Sigmoid colon (tissue), 7 donors: ENCODE measurements around the gene SLC3A2. TPM values are rescaled to one million over a fixed set of nuclear protein-coding genes. Genes with fewer than 3 reads are reported as not detected.

Experiments used
- DNase-seq: peaks from one replicate; pipeline ENCODE4 v3.0.0-alpha.2; 2019
- H3K27ac ChIP-seq, 4 donors: fragments of 200-600 bp; sonication (generic); one replicate each; pipeline ENCODE4 v1.5.1; 2016 to 2019; ENCODE audit warnings: mild to moderate bottlenecking in 1 of 4
- H3K27me3 ChIP-seq, 3 donors: fragments of 200-600 bp; sonication (generic); one replicate each; pipeline ENCODE4 v1.5.1; 2019; ENCODE audit warnings: mild to moderate bottlenecking in 1 of 3
- H3K36me3 ChIP-seq, 4 donors: fragments of 200-600 bp; sonication (generic); one replicate each; pipeline ENCODE4 v1.5.1; 2016 to 2019
- H3K4me1 ChIP-seq, 4 donors: fragments of 200-600 bp; sonication (generic); one replicate each; pipeline ENCODE4 v1.5.1; 2017 to 2019
- H3K4me3 ChIP-seq, 4 donors: fragments of 200-600 bp; sonication (generic); one replicate each; pipeline ENCODE4 v1.5.1; 2017 to 2019; ENCODE audit warnings: mild to moderate bottlenecking in 2 of 4, moderate library complexity in 1 of 4
- H3K9me3 ChIP-seq, 4 donors: fragments of 200-600 bp in 3 of 4; sonication (generic) in 3 of 4; one replicate each; pipeline versions ENCODE4 v1.5.1 to v1.6.1; 2013 to 2019
- CTCF ChIP-seq, 4 experiments: fragments of 450-650 bp in 3 of 4; fragments of 200-600 bp in 1 of 4; IDR thresholded peaks; one replicate each; pipeline ENCODE4 v1.5.1; 2016 to 2019; ENCODE audit warnings: antibody characterized with exemption in 4 of 4, mild to moderate bottlenecking in 3 of 4, moderate library complexity in 2 of 4
- EP300 ChIP-seq, 4 donors: sonication (generic); formaldehyde crosslinking; IDR thresholded peaks; one replicate each; pipeline ENCODE4 v1.6.1; 2017; ENCODE audit warnings: antibody characterized with exemption in 4 of 4
- POLR2A ChIP-seq, 2 donors: fragments of 450-650 bp; IDR thresholded peaks; one replicate each; pipeline ENCODE4 v1.6.1; 2016; ENCODE audit warnings: antibody characterized with exemption in 2 of 2, mild to moderate bottlenecking in 2 of 2, moderate library complexity in 2 of 2
- POLR2AphosphoS5 ChIP-seq, 4 donors: sonication (generic); formaldehyde crosslinking; IDR thresholded peaks; one replicate each; pipeline ENCODE4 v1.6.1; 2017; ENCODE audit warnings: antibody characterized with exemption in 4 of 4
- WGBS, 2 donors: extraction: QIAGEN DNeasy Blood & Tissue Kit; methylation state at CpG; one replicate each; pipeline ENCODE4 v1.1.7; 2013; 5-methylcytosine and 5-hydroxymethylcytosine counted together
- intact Hi-C: fragments of 100-400 bp; cut with DNase I; formaldehyde crosslinking; loops from one replicate; pipeline ENCODE4 v1.15.1; 2023
- polyA plus RNA-seq, 3 donors: library from polyadenylated mRNA; stranded (reverse); fragments of 200-250 nt; gene quantifications; one replicate each; pipeline ENCODE4 v1.2.3, GENCODE V29; 2013
- total RNA-seq, 4 donors: library from RNA; depleted of rRNA; stranded (reverse); fragments of >200 nt; gene quantifications; one replicate each; pipeline ENCODE4 v1.1.0, GENCODE V29; 2016
- donor health status: healthy with polysubstance abuse.
- donor health status: Bipolar disorder and iron deficiency.
- donor health status: healthy.

Gene SLC3A2
- total and polyA plus RNA-seq, 7 donors, result 16.8 to 128 (median 47.9) TPM

GRCh38 chr11:62898027-62898426, 17.3 kb downstream of the SLC3A2 start:
- Histone ChIP-seq H3K4me3 (no peak overlapping the region), H3K4me1 (no peaks in the 10 kb centered on the region), H3K9me3 (no peaks in the 10 kb centered on the region), H3K27ac (no peak overlapping the region), H3K36me3 (no peaks in the 10 kb centered on the region), H3K27me3 (no peaks in the 10 kb centered on the region)
- DNase-seq, result no peak
- TF ChIP-seq CTCF (IDR thresholded peaks at IDR 0.05) (no peak), EP300 (IDR thresholded peaks at IDR 0.05) (no peak), POLR2AphosphoS5 (IDR thresholded peaks at IDR 0.05) (no peak), POLR2A (IDR thresholded peaks at IDR 0.05) (no peak)
- intact Hi-C loops, result loop anchor here (10.0 kb wide), 1 partner anchor 773 kb away; the partner anchor contains the start of gene INCENP

- Histone ChIP-seq H3K9me3 (no peaks in the 10 kb centered on the region), H3K27me3 (no peaks in the 10 kb centered on the region), H3K36me3 (no peaks in the 10 kb centered on the region), H3K27ac (no peak overlapping the region), H3K4me3 (no peak overlapping the region), H3K4me1 (no peaks in the 10 kb centered on the region)
- intact Hi-C loops, result no loop called here
- no peak for DNase-seq
- 36 to 43% methylated on average over 1 of the region's 1 CpG for WGBS, 2 donors
- TF ChIP-seq POLR2A (IDR thresholded peaks at IDR 0.05) (no peak), POLR2AphosphoS5 (IDR thresholded peaks at IDR 0.05) (no peak), EP300 (IDR thresholded peaks at IDR 0.05) (no peak), CTCF (IDR thresholded peaks at IDR 0.05) (no peak)
Measured at GRCh38 chr11:62902932-62903331, 22.2 kb downstream of the SLC3A2 start.

DNA sequence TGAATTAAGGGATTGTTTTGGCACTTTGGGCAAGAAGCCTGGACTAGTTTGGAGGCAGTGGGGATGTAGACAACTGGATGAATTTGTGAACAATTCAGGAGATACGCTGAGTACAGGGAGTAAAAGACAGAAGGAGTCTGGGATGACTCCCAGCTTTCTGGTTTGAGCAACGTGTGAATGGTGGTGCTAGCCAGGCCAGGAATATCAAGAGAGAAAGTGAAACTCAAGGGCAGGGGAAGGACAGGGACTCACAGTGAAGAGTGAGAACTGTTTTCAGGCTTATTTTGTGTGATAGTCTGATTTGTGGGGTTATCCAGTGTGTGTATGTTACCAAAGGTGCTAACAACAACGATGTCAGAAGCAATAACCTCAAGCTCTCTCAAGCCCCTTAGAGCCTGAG, 24.6 kb downstream of the SLC3A2 start:
- peak overlapping the region in 1 of 4 donors; percentile 42 for H3K27ac ChIP-seq
- no peak for DNase-seq
- H3K36me3 ChIP-seq, result no peaks in the 10 kb centered on the region
- TF ChIP-seq EP300 (IDR thresholded peaks at IDR 0.05), result no peak
- no peak for TF ChIP-seq POLR2A (IDR thresholded peaks at IDR 0.05)
- TF ChIP-seq CTCF (IDR thresholded peaks at IDR 0.05), result no peak
- TF ChIP-seq POLR2AphosphoS5 (IDR thresholded peaks at IDR 0.05), result no peak
- H3K9me3 ChIP-seq, result no peaks in the 10 kb centered on the region
- 31 to 47% methylated on average over 3 of the region's 3 CpGs for WGBS, 2 donors
- no peaks in the 10 kb centered on the region for H3K27me3 ChIP-seq
- no peak overlapping the region for H3K4me3 ChIP-seq
- intact Hi-C loops, result no loop called here
- peaks cover 0 to 11% (median 4%) of the 10 kb centered on the region in 4 donors for H3K4me1 ChIP-seq

DNA sequence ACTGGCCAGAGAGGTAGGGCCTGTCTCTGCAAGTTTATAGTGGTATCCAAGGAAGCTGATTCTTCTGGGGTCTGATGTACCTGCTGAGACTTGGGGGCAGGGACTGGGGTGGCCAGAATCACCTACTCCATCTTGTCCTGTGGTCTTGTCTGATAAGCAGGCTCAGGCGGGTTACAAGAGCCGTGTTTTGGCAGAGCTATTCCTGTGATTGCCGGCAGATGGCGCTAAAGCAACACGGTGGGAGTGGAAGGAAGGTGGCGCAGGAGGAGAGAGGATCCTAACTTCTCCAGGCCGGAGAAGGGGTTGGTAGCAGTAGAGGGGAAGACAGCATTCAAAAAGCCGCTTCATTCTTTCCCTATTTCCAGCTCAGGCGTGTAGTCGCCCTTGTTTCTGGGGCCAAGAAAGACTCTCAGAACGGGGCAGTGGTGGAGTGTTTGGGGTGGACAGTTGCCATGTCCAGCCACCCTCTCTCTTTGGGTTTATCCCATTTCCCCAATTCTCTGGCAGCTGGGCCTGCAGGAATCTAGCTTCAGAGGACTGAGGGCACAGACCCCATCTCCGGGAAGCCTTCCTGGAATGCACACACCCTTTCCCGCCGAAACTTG, 25.3 kb downstream of the SLC3A2 start:
- Histone ChIP-seq H3K27me3 (no peaks in the 10 kb centered on the region), H3K27ac (peak overlapping the region in 1 of 4 donors; percentile 42), H3K4me1 (peaks cover 0 to 11% (median 4%) of the 10 kb centered on the region in 4 donors), H3K4me3 (no peak overlapping the region), H3K36me3 (no peaks in the 10 kb centered on the region), H3K9me3 (no peaks in the 10 kb centered on the region)
- intact Hi-C loops, result loop anchor here (1.0 kb wide), 1 partner anchor 118 kb away; no protein-coding TSS in a partner anchor
- peak; percentile 89 for DNase-seq
- TF ChIP-seq CTCF (IDR thresholded peaks at IDR 0.05) (peak; percentile 95 to 99 (median 98)), POLR2A (IDR thresholded peaks at IDR 0.05) (no peak), POLR2AphosphoS5 (IDR thresholded peaks at IDR 0.05) (no peak), EP300 (IDR thresholded peaks at IDR 0.05) (no peak)
- WGBS, 2 donors, result 19 to 20% methylated on average over 14 of the region's 14 CpGs
